IMR-90 (cell line): ENCODE results near the gene PLXNC1. TPM values are rescaled to one million over a fixed set of nuclear protein-coding genes. Genes with fewer than 3 reads are reported as not detected.

ENCODE experiments used
- ATAC-seq: fragments of 200-7000 bp; cut with Tn5 transposase; 2 replicates; pipeline ENCODE4 v1.9.1; 2020; ENCODE audit warnings: low read depth, mild to moderate bottlenecking, moderate library complexity
- BruUV-seq: library from RNA; stranded (reverse); fragments of 400-500 nt; replicated peaks from 2 replicates; lab custom pipeline; 2021; lab: Mats Ljungman, UMichigan
- CTCF ChIA-PET: fragments of 300-600 bp; formaldehyde crosslinking; extraction: SDS; loops from one replicate; lab custom pipeline; 2021; ENCODE audit warnings: antibody characterized with exemption; lab: Yijun Ruan, JAX
- POLR2A ChIA-PET: fragments of 300-600 bp; sonication (Branson Sonifier 250); formaldehyde crosslinking; loops from one replicate; lab custom pipeline; 2022; ENCODE audit warnings: antibody characterized with exemption; ENCODE audit not compliant: unreplicated experiment; lab: Charles Lee
- DNase-seq: peaks from one replicate; pipeline ENCODE4 v3.0.0; 2013
- H2AFZ ChIP-seq: replicated peaks from 2 replicates; pipeline ENCODE3; 2013; ENCODE audit warnings: low read length, mild to moderate bottlenecking; ENCODE audit not compliant: poor library complexity
- H2AK5ac ChIP-seq: 2 replicates; pipeline ENCODE4 v1.6.1; 2013; ENCODE audit warnings: low read depth, low read length, inconsistent platforms
- H2AK9ac ChIP-seq: replicated peaks from 2 replicates; pipeline ENCODE3; 2013; ENCODE audit warnings: mild to moderate bottlenecking, low read depth, low read length, moderate library complexity; ENCODE audit not compliant: poor library complexity
- H2BK120ac ChIP-seq: 2 replicates; pipeline ENCODE4 v1.6.1; 2013; ENCODE audit warnings: low read depth, low read length, inconsistent platforms
- H2BK15ac ChIP-seq: 3 replicates; pipeline ENCODE4 v1.6.1; 2013; ENCODE audit warnings: low read depth, low read length, inconsistent platforms
- H2BK20ac ChIP-seq: 2 replicates; pipeline ENCODE4 v1.6.1; 2013; ENCODE audit warnings: low read depth, mild to moderate bottlenecking, inconsistent platforms, low read length, moderate library complexity
- H2BK5ac ChIP-seq: 2 replicates; pipeline ENCODE4 v1.6.1; 2013; ENCODE audit warnings: mild to moderate bottlenecking, low read depth, low read length, inconsistent platforms; ENCODE audit not compliant: poor library complexity, severe bottlenecking
- H3K14ac ChIP-seq: replicated peaks from 2 replicates; pipeline ENCODE4 v1.6.1; 2013; ENCODE audit warnings: low read depth, low read length, inconsistent platforms
- H3K18ac ChIP-seq: 2 replicates; pipeline ENCODE4 v1.6.1; 2013; ENCODE audit warnings: low read depth, low read length, control low read depth
- H3K23ac ChIP-seq: 2 replicates; pipeline ENCODE4 v1.6.1; 2013; ENCODE audit warnings: low read depth, low read length, inconsistent platforms
- H3K27ac ChIP-seq: 2 replicates; pipeline ENCODE4 v1.5.1; 2013; ENCODE audit warnings: mild to moderate bottlenecking, control low read depth, low read length; ENCODE audit not compliant: insufficient read depth
- H3K27me3 ChIP-seq: 2 replicates; pipeline ENCODE4 v1.6.1; 2013; ENCODE audit warnings: low read length; ENCODE audit not compliant: control insufficient read depth, insufficient read depth
- H3K36me3 ChIP-seq: 2 replicates; pipeline ENCODE4 v1.6.1; 2013; ENCODE audit warnings: low read length, mixed read lengths; ENCODE audit not compliant: control insufficient read depth, insufficient read depth
- H3K4ac ChIP-seq: 2 replicates; pipeline ENCODE4 v1.6.1; 2013; ENCODE audit warnings: low read depth, low read length, inconsistent platforms
- H3K4me1 ChIP-seq: 2 replicates; pipeline ENCODE4 v1.6.1; 2013; ENCODE audit warnings: low read length, mixed read lengths; ENCODE audit not compliant: control insufficient read depth, insufficient read depth
- H3K4me2 ChIP-seq: 2 replicates; pipeline ENCODE4 v1.6.1; 2013; ENCODE audit warnings: low read depth, mild to moderate bottlenecking, control low read depth, low read length, moderate library complexity
- H3K4me3 ChIP-seq: 2 replicates; pipeline ENCODE4 v1.5.1; 2013; ENCODE audit warnings: low read depth, mild to moderate bottlenecking, control low read depth, low read length, moderate library complexity; ENCODE audit not compliant: insufficient read depth
- H3K56ac ChIP-seq: 2 replicates; pipeline ENCODE4 v1.6.1; 2013; ENCODE audit warnings: low read length, inconsistent platforms; ENCODE audit not compliant: insufficient read depth; ENCODE audit errors: extremely low read depth
- H3K79me1 ChIP-seq, 2 experiments: 2 replicates each; pipeline ENCODE4 v1.6.1; 2013; ENCODE audit warnings: low read length in 2 of 2, inconsistent platforms in 1 of 2, low read depth in 1 of 2
- H3K9ac ChIP-seq: 2 replicates; pipeline ENCODE4 v1.6.1; 2013; ENCODE audit warnings: low read depth, low read length, control low read depth
- H3K9me1 ChIP-seq: 2 replicates; pipeline ENCODE4 v1.6.1; 2013; ENCODE audit warnings: low read length, inconsistent platforms; ENCODE audit not compliant: insufficient read depth
- H3K9me3 ChIP-seq: 2 replicates; pipeline ENCODE4 v1.6.1; 2013; ENCODE audit warnings: low read length; ENCODE audit not compliant: control insufficient read depth, insufficient read depth
- H4K20me1 ChIP-seq: 2 replicates; pipeline ENCODE4 v1.6.1; 2013; ENCODE audit warnings: low read length, inconsistent platforms; ENCODE audit not compliant: insufficient read depth
- H4K5ac ChIP-seq: 2 replicates; pipeline ENCODE4 v1.6.1; 2013; ENCODE audit warnings: mild to moderate bottlenecking, low read depth, low read length, control low read depth
- H4K8ac ChIP-seq, 2 experiments: 2 replicates each; pipeline ENCODE4 v1.6.1; 2013; ENCODE audit warnings: low read depth in 2 of 2, low read length in 2 of 2, control low read depth in 1 of 2, inconsistent platforms in 1 of 2
- H4K91ac ChIP-seq: 2 replicates; pipeline ENCODE4 v1.6.1; 2013; ENCODE audit warnings: low read depth, low read length, inconsistent platforms; ENCODE audit not compliant: insufficient read depth
- MXI1 ChIP-seq: IDR thresholded peaks from 2 replicates; pipeline ENCODE4 v1.6.1; 2012; ENCODE audit warnings: low read depth, mild to moderate bottlenecking, low read length, moderate library complexity, borderline replicate concordance
- NFE2L2 ChIP-seq: fragments of 150-350 bp; IDR thresholded peaks from 2 replicates; pipeline ENCODE4 v1.6.1; 2016; ENCODE audit warnings: low read depth, mild to moderate bottlenecking, low read length
- WGBS, 2 experiments: methylation state at CpG; one replicate each; pipeline versions ENCODE4 v1.1.5 to v1.1.7; 2013; ENCODE audit warnings: missing lambda C conversion rate in 2 of 2; ENCODE audit not compliant: insufficient read length in 1 of 2; ENCODE audit errors: extremely low coverage in 2 of 2; 5-methylcytosine and 5-hydroxymethylcytosine counted together
- dilution Hi-C: fragments of 300-500 bp; cut with HindIII; formaldehyde crosslinking; loops from one replicate; pipeline ENCODE4 v1.14.3; 2018; ENCODE audit warnings: low sequenced_read_pairs; ENCODE audit not compliant: unreplicated experiment
- in situ Hi-C: fragments of 300-500 bp; cut with MboI; formaldehyde crosslinking; loops from 3 replicates; pipeline ENCODE4 v1.14.3; 2019; ENCODE audit warnings: low sequenced_read_pairs, inconsistent platforms, mixed read lengths
- intact Hi-C: fragments of 100-400 bp; cut with micrococcal nuclease; formaldehyde crosslinking; loops from 2 replicates; pipeline ENCODE4 v1.10.0; 2022
- polyA plus RNA-seq, 3 experiments: library from polyadenylated mRNA; depleted of rRNA; stranded (reverse); fragments of >200 nt; gene quantifications; 2 replicates each; pipeline ENCODE4 v1.2.3, GENCODE V29; 2012; ENCODE audit warnings: low replicate concordance in 1 of 3
- total RNA-seq: library from RNA; depleted of rRNA; stranded (reverse); fragments of >200 nt; gene quantifications from 2 replicates; pipeline ENCODE4 v1.2.3, GENCODE V29; 2012
- TF ChIP-seq, protein P1 (sequence below): fragments of 150-350 bp; IDR thresholded peaks from 2 replicates; pipeline ENCODE4 v1.6.1; 2016; ENCODE audit warnings: low read depth, mild to moderate bottlenecking, low read length, moderate library complexity, borderline replicate concordance

PLXNC1 gene
- total and polyA plus RNA-seq, 2 of the 4 experiments (the other 2 are of a cell fraction), result 1.0 to 1.6 TPM

DNA sequence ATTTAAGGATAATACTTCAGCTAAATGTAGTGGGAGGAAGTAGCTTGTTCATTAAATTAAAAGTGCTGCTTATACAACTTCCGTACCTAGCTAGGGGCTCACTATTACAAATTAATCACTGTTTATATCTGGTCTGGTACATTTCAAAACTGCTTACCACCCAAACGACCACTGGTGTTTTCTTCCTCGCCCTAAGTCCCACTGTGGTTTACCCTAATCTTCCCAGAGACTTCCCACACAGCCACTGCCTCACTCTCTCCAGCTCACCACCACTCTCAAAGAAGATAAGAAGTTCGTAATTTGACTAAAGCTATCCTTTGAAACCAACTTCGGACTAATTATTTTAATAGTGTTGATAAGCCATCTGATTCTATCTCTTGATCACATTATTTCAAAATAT, 62.6 kb downstream of the PLXNC1 start:
- Histone ChIP-seq H3K9ac (no peak overlapping the region), H3K9me1 (no peaks in the 10 kb centered on the region), H3K14ac (no peak overlapping the region), H3K23ac (no peak overlapping the region), H2BK120ac (no peak overlapping the region), H3K4me1 (no peaks in the 10 kb centered on the region), H3K36me3 (no peaks in the 10 kb centered on the region), H3K27ac (no peak overlapping the region), H3K18ac (no peak overlapping the region), H3K56ac (no peak overlapping the region), H4K20me1 (no peaks in the 10 kb centered on the region), H3K9me3 (no peaks in the 10 kb centered on the region), H2BK5ac (no peak overlapping the region), H4K5ac (no peak overlapping the region), H2AK5ac (no peak overlapping the region), H2AK9ac (no peak overlapping the region), H2AFZ (no peak overlapping the region), H4K91ac (no peak overlapping the region), H3K4me3 (no peak overlapping the region), H2BK20ac (no peak overlapping the region), H2BK15ac (no peak overlapping the region), H4K8ac (no peak overlapping the region), H3K4ac (no peak overlapping the region), H3K4me2 (no peak overlapping the region), H3K27me3 (peaks cover 3% of the 10 kb centered on the region), H3K79me1 (no peaks in the 10 kb centered on the region)
- CTCF ChIA-PET, result no interaction called here
- in situ Hi-C loops (no loop called here), dilution Hi-C loops (no loop called here), intact Hi-C loops (no loop called here)
- TF ChIP-seq, protein P1, sequence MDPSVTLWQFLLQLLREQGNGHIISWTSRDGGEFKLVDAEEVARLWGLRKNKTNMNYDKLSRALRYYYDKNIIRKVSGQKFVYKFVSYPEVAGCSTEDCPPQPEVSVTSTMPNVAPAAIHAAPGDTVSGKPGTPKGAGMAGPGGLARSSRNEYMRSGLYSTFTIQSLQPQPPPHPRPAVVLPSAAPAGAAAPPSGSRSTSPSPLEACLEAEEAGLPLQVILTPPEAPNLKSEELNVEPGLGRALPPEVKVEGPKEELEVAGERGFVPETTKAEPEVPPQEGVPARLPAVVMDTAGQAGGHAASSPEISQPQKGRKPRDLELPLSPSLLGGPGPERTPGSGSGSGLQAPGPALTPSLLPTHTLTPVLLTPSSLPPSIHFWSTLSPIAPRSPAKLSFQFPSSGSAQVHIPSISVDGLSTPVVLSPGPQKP, result no peak
- TF ChIP-seq NFE2L2 (no peak), MXI1 (no peak)
- BruUV-seq, result no TSS peak
- DNase-seq (no peak), ATAC-seq (no peak)
- POLR2A ChIA-PET, result no interaction called here
- no CpG with 5 or more reads among the region's 5 CpGs for WGBS, 2 experiments
